GM15510 (cell line): ENCODE results near the gene PGP.

Source experiments
- POLR2A ChIP-seq: IDR thresholded peaks from 3 replicates; pipeline ENCODE4 v1.6.1; 2011; ENCODE audit warnings: borderline replicate concordance; ENCODE audit not compliant: insufficient read length; ENCODE audit errors: extremely low read depth

The PGP gene

DNA sequence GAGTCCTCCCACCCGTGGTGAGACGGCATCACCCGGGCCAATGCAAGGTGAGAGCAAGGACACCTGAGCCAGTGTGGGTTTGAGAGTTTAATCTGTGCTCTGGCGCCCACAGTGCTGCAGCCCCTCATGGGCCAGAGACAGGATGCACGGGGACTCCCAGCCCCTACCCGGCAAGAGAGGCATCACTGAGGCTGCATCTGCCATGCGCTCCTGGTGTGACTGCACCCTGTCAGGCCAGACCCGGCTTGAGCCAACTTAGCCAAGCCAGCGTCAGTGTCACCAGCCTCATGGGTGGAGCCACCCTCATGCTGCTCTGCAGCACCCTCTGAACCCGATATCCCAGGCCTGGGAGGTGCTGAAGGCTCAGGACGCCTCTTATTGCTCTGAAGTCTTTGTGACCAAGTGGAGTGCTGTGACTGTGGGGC lies 2.7 kb downstream of the PGP start:
- TF ChIP-seq POLR2A: no peak

- no peak for TF ChIP-seq POLR2A
These were observed 4.0 kb downstream of the PGP start, which contains the start of gene BRICD5 for GRCh38 chr16:2210386-2211365. Gene BRICD5 (minus strand): TSS chr16:2210863. CDS start chr16:2210833, 30 bp downstream.

GRCh38 chr16:2210009-2210332 lies 4.7 kb downstream of the PGP start:
- no peak for TF ChIP-seq POLR2A

GRCh38 chr16:2209258-2210008 lies 5.2 kb downstream of the PGP start:
- TF ChIP-seq POLR2A: no peak

- no peak for TF ChIP-seq POLR2A
These were observed 5.9 kb downstream of the PGP start for GRCh38 chr16:2208772-2209171.

- TF ChIP-seq POLR2A: no peak
These were observed 6.3 kb downstream of the PGP start for GRCh38 chr16:2208308-2208707.

DNA sequence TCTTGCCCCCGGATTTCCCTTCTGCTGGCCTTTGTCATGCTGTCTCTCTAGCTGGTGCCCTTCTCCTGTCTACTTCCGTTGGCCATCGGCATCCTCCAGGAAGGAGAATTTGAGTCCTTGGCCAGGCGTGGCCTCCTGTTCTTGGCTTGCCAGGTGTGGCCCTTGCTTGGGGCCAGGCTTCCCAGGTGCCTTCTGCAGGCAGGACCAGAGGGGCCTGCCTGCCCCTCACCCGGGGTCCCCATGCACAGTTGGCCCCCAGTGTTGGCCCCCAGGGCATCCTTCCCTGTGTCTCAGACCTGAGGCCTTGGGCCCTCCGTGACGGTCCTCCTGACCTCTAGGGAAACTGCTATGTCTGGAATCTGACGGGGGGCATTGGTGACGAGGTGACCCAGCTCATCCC lies 6.8 kb downstream of the PGP start:
- TF ChIP-seq POLR2A: no peak

DNA sequence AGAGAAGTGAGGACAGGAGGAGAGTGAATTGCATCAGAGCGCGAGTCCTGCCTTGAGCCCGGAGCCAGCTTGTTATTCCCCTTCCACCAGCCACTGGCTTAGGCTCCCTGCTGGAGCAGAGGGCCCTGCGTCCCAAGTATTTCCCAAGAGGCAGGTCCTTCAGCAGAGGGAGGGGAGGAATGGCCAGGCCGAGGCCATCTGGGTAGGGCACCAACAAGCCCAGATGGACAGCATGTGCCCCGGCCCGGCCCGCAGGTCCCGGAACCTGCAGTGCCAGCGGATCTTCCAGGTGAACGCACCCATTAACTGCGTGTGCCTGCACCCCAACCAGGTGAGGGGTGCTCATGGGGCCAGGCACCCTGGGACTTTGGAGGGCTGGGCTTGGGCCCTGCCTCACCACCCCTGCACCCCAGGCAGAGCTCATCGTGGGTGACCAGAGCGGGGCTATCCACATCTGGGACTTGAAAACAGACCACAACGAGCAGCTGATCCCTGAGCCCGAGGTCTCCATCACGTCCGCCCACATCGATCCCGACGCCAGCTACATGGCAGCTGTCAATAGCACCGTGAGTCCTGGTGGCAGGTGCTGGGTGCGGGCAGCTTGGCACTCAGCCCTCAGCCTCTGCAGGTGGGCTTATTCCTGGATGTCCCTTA lies 7.7 kb downstream of the PGP start:
- no peak for TF ChIP-seq POLR2A

GRCh38 chr16:2206420-2206779 lies 8.2 kb downstream of the PGP start:
- no peak for TF ChIP-seq POLR2A

GRCh38 chr16:2205967-2206313 lies 8.7 kb downstream of the PGP start:
- no peak for TF ChIP-seq POLR2A

DNA sequence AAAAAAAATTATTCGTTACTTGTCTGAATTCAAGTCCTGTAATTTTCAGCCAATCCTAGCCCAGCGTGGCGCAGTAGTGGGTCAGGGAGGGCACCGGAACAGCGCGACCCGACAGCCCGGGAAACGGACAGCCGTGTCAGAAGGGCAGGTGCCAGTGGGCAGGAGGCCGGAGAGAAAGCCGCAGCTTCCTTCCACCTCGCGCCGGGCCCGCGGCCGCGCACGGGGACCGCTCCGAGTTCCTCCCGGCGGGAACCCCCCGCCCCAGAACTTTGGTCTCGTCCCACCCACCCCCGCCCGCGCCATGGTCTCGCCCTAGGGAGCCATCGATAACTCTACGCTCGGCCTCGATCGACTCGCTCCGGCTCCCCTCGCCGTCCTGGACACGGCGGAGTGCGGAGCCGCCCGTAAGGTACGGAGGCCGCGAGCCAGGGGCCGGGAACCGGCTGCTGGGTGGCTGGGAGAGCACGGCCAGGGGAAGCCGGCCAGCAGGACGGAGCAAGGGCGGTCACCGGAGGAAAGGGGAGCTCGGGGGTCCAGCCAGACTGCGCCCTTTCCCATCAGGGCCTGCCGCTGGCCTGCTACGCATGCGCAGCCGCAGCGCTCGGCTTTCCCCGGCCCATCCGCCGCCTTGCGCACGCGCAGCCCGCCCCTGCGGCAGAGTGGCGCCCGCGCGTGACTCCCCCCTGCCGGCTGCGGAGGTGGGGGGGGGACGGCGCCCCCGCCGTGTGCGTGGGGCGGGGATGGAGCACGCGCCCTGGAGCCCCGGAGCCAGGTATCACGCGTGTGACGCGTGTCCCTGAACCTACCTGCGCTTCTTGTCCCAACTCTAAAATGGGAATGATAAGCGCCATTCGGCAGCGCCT lies 9.3 kb downstream of the PGP start, which contains the start of gene MLST8:
MLST8 (plus strand) TSS at position 351 of the 863 bp plus-strand sequence. CDS start 632 bp downstream, outside the sequence.
- TF ChIP-seq POLR2A: peak; percentile 95

DNA sequence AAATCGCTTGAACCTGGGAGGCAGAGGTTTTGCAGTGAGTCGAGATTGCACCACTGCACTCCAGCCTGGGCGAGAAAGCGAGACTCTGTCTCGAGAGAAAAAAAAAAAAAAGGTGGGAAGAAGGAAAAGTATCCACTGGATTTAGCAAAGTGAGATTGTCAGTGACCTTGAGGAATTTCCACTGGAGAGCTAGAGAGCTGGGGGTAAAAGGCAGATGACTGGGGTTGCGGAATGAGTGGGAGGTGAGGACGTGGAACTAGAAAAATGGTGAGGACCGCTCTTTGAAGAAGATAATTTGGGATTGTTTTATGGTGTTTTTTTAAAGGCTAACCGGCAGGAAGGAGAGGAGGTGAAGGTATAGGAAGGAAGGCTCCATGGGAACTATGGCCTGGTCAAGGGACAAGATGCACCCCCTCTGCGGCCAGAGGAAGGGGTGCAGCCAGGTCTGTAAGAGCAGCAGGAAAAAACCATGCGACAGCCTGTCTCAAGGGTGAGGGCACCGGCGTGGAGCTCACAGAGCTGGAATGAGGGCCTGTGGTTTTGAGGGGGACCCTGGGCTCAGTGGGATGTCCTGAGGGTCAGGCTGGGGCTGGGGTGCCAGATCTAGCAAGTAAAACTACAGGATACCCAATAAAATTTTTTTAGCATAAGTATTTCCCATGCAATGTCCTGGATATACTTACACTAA lies 10.1 kb downstream of the PGP start:
- no peak for TF ChIP-seq POLR2A

GRCh38 chr16:2200313-2200712 lies 14.3 kb downstream of the PGP start:
- TF ChIP-seq POLR2A: no peak
